ENCODE data around the gene L3MBTL2.
"Not testable (repeated sequence)": the region's sequence is repeated elsewhere in the genome, so short reads cannot be mapped to it uniquely, and the experiment has no call there.

L3MBTL2 gene

DNA sequence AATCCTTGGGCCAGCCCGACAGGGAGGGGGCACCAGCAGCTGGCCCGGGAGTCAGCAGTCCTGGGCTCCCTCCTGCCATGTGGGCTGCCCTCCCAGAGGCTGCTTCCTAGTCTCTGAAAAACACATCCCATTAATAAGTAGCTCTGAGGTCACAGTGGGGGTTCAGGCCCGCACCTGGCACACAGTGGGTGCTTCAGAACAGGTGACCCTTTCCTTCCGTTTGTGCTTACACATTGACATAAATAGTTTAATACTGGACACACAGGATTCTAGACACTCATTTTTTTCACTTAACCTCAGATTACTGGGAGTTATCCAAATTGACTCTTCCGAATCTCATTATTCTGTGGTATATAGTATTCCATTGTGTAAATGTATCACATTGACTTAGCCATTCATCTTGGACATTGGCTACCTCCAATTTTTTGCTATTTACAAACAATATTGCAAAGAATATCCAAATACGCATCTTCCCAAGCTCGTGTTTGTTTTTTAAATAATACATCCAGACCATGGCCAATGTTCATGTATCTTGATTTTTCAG, 36.1 kb downstream of the L3MBTL2 start:
- no peak for DNase-seq (ENCODE audit: low read depth)

DNA sequence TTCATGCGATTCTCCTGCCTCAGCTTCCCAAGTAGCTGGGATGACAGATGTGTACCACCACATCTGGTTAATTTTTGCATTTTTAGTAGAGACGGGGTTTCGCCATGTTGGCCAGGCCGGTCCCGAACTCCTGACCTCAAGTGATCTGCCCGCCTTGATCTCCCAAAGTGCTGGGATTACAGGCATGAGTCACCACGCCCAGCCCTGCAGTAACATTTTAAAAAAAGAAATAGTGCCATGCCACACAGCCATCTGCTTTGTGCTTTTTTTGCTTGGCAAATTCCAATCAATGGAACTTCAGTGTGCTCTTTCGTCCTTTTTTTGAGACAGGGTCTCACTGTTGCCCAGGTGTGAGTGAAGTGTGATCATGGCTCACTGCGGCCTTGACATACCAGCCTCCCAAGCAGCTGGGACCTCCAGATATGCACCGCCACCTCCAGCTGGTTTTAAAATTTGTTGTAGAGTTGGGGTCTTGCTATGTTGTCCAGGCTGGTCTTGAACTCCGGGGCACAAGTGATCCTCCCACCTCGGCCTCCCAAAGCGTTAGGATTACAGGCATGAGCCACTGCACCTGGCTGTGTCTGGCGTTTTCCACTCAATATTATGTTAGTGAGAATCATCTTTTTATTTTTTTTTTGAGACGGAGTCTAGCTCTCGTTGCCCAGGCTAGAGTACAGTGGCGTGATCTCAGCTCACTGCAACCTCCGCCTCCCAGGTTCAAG, 37.4 kb downstream of the L3MBTL2 start:
- no peak for DNase-seq (ENCODE audit: low read depth)

DNA sequence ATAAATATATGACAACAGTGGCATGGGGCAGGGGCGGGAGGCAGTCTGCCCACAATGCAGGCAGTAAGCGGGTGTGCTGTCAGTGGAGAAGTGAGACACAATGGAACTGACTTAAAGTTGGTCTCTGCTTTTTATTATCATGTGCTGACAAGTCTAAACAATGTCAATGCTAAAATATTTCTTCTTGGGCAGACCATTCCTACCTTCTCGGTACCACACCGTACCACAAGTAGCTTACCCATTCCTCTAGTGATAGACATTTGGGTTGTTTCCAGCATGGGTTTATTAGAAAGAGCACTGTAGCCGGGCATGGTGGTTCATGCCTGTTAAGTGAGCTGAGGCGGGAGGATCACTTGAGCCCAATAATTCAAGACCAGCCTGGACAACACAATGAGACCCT, 38.2 kb downstream of the L3MBTL2 start:
- no peak for DNase-seq (ENCODE audit: low read depth)

DNA sequence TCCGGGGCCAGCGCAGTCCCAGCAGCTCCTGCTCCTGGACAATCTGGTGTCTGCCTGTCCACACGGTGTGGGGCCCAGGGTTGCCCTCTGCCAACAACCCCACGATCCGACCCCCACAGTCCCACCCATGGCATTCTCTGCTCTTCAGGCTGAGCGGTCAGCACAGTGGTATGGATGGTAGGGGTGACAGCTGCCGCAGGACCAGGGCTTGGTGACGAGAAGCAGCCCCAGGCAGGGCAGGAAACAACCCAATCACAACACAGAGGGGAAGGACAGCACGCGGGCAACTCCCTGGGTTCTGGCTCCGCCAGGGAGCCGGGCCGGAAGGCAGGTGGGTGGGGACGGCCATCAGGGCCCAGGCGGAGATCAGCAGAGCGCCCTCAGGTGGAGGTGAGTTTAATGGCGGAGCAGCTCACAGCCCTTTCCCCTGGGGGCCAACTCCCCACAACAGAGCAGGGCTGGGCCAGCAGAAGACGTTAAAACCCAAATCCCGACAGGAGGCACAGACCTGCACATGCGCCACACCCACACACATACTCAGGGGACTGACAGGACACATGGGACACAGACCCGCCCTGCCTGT, 40.9 kb downstream of the L3MBTL2 start:
- DNase-seq (ENCODE audit: low read depth): no peak

DNA sequence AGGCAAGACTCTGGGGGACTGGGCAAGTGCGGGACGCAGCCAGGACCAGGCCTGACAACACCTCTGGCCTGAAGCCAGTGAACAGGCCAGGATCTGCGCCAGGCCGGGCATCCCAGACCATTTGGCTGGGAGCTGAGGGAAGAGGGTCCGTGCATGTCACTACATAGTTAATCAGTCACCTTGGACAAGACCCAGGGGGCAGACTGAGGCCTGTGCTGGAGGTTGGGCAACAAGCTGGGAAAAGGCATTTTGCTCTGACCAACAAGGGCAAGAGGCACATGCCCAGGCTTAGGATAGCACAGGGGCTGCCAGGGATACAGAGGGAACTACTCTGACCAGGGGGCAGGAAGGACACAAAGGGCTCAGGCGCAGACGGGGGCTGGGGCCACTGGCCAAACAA, 42.6 kb downstream of the L3MBTL2 start:
- no peak for DNase-seq (ENCODE audit: low read depth)

DNA sequence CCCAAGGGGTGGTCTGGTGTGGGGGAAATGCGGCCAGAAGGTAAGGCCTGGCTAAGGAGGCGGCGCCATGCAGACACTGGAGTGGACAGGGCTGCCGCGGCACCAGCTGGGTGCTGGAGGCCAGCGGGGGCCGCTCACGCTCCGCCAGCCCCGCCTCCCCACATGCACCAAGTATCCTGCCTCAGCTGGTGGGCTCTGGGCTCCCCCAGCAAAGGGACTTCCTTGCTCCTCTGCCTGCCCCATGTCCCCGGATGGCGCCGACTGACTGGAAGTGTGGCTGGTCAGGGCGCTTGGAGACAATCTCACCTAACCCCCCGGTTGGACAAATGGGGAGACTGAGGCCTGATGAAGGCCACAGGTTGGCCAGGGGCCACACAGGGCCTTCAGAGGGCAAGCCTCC, 43.2 kb downstream of the L3MBTL2 start:
- no peak for DNase-seq (ENCODE audit: low read depth)

DNA sequence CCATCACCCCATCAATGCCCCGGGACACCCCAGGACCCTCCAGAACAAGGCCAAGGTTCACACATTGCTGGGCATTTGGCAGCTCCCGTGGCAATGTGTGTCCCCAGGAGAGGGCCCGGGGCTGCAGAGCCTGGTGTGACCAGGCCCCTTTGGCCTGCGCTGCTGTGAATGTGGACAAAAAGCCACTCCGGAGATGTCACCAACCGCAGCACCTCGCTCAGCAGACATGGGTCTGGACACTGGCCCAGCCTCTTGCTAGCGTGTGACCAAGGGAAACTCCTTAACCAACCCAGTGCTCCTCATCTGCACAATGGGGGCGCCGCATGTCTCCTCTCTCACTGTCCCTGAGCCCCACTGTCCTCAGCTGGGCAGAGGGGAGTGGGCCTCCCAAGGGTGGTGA, 43.6 kb downstream of the L3MBTL2 start:
- DNase-seq (ENCODE audit: low read depth): no peak

DNA sequence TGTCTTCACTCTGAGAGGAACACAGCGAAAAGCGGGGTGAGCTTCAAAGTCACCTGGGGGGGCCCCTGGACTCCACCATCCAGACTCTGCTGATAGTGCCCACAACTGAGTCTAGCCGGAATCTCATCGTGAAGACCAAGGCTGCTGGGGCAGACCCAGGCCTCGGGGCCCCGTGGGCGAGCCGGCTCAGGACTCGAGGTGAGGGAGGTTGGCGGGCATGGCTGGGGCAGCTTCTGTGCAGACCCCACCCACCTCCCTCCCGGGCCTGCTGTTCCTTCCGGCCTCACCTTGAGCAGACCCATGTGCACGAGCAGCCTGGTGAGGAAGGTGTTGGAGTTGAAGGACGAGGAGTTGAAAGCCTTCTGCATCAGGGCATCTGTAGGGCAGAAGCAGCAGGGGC, 44.3 kb downstream of the L3MBTL2 start:
- no peak for DNase-seq (ENCODE audit: low read depth)

DNA sequence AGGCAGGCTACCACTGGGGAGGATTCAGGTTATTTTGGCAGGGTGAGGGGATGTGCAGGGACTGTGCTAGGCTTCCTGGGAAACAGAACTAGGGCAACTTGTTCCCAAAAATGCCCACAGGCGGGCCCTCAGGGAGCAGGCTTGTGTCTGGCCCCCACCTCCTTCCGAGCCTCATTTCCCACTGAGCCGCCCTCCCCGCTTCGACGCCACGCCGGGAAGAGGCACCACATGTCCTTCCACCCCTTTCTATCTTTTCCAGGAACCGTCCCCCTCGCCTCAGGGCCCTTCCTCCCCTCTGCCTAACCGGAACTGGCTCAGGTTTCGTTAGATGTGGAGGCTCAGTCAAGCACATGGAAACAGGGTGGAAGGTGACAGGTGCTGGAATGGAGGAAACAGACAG, 45.0 kb downstream of the L3MBTL2 start:
- DNase-seq (ENCODE audit: low read depth): no peak

DNA sequence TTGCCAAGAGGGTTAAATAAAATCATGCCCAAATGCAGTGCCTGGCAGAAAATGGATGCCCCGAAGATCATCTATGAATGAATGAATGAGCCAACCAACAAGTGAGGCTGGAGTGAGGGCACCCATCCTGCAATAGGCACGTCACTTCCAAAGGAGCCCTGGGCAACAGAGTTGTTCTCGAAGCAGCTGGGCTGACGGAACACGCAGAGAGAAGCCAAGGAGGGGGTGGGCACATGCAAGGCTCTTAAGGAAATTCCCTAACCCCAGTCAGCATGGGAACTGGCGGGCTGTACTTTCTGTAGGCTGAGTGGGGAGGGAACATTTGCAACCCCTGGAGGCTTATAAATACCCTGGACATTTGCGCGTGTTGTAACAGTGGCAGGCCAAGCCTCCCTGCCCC, 47.3 kb downstream of the L3MBTL2 start:
- DNase-seq (ENCODE audit: low read depth): no peak

DNA sequence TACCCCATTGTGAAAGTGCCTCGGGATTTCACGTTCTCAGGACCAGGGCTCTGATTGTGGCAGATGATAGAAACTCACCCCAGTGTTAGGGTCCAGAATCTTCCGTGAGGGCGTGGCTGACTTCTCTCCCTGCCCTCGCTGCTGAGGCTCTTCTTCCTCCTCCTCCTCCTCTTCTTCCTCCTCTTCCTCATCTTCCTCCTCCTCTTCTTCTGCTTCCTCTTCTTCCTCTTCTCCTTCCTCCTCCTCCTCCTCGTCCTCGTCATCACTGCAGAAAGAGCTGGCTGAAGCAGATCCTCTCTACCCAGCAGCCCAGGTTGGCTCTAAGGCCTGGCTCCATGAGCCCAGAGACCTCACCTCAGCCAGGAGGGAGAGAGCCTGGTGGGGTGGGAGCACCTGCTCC, 49.1 kb downstream of the L3MBTL2 start:
- DNase-seq (ENCODE audit: low read depth): no peak

DNA sequence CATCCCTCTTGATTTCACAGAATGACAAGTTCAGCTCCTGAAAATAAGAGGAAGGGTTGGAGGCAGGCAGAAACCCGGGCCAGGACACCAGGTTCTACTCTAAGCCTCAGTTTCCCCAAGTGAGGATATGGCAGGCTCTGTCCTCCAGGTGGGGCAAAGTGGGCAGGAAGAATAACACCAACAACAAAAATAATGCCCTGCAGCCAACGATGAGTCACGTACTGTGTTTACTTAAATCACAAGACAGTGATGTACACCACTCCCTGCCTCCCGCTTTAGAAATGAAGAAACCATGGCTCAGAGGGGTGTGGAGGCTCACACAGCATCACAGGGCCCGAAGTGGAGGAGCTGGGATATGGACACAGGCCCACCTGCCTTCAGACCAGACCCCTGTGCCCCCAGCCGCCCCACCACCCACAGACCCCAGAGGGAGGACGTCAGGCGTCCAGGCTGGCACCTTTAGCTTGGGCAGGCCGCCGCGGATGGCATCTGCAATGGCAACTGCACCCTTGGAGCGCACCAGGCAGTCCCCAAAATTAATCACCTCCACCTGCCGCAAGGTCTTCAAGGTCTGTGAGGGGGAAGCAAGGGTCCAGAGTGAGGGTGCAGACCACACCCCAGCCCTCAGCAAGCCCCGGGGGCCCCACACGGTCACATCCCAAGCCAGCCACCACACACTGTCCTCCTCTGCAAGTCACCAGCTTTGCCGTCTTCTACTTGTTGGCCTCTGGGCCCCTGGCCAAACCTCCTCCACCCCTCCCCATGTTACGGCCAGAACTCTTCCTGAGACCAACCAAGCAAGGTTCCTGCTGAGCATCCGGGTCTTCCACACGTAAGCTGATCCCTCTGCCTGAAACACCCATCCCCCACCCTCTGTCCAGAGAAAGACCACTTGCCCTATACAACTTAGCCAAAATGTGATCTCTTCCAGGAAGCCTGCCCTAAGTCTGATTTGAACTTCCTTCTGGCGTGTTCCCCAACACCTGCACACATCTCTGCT, 51.4 kb downstream of the L3MBTL2 start:
- peak; percentile 20 for DNase-seq (ENCODE audit: low read depth)

DNA sequence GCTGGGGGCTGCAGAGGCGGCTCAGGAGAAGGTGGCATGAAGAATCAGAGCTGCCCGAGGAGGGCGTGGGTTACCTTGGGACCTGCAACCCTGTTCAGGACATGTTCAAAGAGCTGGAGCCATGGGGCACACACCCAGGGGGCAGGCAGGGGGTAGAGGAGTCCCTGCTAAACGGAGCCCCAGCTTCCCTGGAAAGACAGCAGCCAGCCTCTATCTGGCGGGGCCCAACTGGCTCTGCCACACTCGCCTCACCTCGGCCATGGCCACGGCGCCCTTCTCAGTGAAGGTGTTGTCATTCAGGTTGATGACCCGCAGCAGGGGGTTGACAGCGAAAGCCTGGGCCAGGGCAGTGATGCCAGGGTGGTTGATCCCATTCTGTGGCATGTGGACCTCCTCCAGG, 52.6 kb downstream of the L3MBTL2 start:
- DNase-seq (ENCODE audit: low read depth): no peak

DNA sequence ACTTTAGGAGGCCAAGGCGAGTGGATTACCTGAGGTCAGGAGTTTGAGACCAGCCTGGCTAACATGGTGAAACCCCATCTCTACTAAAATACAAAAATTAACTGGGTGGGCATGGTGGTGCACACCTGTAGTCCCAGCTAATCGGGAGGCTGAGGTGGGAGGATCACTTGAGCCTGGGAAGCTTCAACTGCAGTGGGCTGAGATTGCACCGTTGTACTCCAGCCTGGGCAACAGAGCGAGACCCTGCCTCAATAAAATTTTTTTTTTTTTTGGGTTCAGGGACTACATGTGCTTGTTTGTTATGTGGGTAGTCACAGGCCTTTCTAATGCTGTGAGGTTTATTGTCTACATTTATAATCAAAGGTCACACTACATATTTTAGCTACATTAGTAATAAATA, 54.6 kb downstream of the L3MBTL2 start:
- DNase-seq (ENCODE audit: low read depth): not testable (repeated sequence)

DNA sequence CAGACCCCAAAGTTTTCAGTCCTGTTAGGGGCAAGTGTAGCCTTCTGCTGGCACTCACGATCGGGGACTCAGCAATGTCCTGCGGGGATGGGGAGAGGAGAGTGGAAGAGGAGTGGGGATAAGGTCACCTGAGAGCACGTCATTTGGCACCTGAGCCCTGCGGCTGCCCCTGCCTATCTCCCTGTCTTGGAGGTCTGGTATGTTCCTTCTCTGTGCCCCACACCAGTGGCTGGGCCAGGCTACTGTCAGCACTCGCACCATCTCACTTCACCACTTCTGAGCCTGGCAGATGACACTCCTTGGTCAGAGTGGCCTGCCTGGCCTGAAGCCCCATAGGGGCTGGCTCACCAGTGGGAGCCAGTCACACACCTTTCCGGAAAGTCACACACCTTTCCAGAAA, 55.8 kb downstream of the L3MBTL2 start:
- no peak for DNase-seq (ENCODE audit: low read depth)

DNA sequence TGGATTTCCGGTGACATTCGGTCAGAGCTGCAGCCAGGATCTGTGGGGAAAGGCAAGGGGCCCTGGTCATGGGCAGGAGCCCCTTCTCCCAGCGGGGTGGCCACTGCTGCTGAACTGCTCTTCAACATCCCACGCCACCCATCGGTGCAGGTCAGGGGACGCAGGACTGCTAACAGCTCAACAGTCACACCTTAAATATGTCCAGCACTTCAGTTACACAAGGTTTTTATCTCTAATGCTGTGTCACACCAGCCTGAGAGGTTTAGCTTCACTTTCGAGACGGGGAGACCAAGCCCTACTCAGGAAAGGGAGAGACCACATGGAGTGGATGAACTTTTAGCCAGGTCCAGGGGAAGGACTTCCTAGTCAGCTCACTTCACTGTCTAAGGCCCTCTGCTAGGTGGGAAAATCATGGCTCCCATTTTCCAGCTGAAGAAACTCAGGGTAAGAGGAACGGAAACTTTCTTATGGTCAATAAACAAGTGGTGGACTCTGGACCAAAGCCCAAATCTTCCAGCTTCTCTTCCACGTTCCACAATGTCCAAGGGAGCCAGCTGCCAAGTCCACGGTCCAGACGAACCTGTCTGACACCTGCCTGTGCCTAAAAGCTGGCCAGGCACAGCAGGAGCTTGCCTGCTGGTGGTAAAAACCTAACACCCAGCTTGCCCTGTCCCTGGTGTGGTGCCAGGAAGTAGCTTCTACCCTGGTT, 56.6 kb downstream of the L3MBTL2 start:
- DNase-seq (ENCODE audit: low read depth): no peak

DNA sequence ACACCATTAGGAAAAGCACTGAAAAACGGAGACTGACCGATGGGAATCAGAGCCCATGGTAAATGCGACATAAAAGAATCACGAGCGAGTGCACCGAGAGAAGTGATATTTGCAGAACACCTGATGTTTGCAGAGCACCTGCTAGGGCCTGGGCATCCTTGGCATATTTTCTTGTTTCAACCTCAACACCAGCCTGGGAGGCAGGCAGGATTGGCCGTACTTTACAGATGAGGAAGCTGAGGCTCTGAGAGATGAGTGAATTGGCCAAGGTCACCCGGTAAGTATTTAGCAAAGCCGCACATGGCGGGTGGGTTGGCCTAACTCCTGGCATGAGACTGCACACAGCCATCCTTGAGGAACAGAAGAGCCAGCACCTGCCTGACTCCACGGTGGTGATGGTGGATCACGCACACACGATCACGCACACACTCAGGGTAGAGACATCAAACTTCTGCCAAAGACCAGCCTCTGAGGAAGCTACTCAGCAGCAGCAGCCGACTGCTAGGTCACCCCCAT, 57.2 kb downstream of the L3MBTL2 start:
- DNase-seq (ENCODE audit: low read depth): no peak

DNA sequence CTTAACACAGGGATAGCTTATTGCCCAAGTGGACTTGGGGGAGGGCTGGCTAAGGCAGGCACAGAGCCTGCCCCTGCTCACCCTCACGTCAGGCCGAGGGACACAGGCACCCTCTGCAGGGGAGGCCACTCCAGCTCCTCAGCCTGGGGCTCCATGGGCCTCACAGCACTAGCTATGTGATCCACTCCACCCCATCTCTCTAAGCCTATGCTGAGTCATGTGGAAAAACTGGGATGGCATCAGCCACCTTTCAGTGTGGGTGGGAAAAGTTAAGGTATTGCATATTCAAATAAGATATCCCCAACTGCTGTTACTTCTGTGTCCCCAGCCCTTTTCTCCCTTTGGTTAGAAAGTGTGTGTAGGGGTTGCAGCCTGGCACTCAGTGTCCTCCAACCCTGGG, 58.6 kb downstream of the L3MBTL2 start:
- DNase-seq (ENCODE audit: low read depth): no peak

DNA sequence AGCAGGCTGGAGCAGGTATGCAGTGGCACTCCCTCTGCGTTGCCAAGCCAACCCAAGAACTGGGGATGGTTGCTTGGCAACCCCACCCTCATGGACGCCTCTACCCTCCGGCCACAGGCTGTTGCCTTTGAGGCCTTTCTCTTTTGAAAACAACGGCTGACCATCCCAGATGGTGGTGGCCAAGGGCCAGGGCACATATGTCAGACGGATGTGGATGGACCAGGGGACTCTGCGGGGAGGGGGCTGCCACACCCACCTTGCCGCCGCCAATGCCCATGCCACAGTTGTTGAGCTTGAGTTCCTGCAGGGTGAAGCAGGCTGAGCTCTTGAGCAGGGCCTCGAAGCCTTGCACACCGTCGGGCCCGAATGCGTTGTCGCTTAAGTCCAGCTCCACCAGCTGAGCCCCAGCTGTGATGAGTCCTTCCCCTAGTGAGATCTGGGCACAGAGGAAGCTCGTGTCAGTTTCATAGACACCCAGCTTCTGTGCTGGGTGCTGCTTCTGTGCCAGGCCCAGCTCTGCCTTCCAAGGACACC, 59.4 kb downstream of the L3MBTL2 start:
- no peak for DNase-seq (ENCODE audit: low read depth)

DNA sequence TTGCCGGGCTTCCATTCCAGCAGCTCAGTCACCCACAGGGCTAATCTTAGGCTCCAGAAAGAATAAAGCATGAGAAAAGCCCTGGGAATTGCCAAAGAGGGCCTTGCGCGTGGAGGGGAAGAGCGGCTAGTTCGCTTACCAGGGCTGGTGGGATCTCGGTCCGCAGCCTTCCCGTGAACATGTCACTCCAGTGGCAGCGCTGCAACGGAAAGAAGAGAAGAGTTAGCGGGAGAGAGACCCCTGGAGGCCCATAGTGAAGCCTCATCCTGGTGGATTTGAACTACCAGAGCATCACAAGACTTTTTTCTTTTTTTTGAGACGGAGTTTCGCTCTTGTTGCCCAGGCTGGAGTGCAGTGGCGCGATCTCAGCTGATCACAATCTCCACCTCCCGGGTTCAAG, 62.8 kb downstream of the L3MBTL2 start:
- no peak for DNase-seq (ENCODE audit: low read depth)

DNA sequence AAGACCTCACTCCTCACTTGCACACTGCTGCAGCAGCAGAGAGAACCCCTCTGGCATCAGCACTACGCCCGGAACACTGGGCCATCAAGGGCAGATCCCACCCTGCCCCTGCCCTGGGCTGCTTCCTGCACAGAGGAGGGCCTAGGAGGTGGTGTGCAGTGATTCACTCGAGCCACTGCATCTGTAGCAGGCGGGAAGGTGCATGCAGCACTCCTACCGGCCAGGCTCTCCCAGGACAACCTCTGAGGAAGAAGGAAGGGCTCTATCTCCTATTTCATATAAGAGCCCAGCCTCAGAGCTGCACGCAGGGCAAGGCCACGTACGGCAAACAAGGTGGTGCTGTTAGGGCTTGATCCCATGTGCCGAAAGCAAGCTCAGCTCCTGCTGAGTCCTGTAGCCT, 66.7 kb downstream of the L3MBTL2 start:
- DNase-seq (ENCODE audit: low read depth): no peak

DNA sequence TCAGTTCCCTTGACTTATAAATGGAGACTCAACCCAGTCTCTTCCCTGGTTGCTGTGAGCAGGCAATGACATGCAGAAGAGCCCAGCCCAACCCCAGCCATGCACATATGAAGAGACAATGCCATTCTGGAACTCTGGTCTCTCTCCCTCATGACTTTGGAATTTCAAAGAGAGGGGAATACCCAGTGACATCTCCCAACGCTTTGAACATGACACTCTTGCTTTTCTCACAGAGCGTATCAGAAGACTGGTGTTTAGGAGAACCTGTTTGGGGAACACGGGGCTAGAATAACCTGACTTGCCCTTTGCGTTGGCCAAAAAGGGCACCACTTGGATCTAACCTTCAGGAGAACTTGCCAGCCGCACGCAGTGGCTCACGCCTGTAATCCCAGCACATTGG, 68.0 kb downstream of the L3MBTL2 start:
- DNase-seq (ENCODE audit: low read depth): no peak

All from non-pigmented ciliary epithelial cell (primary cell).